HEK293 (cell line): ENCODE data around the gene OXA1L.
"Not testable (repeated sequence)": the region's sequence is repeated elsewhere in the genome, so short reads cannot be mapped to it uniquely, and the experiment has no call there.

Experiments used
- CTCF ChIA-PET: fragments of 350-600 bp; formaldehyde crosslinking; extraction: SDS; loops from one replicate; lab custom pipeline; 2021; ENCODE audit warnings: antibody characterized with exemption; lab: Yijun Ruan, JAX
- POLR2A ChIA-PET: fragments of 300-600 bp; formaldehyde crosslinking; extraction: SDS; loops from one replicate; lab custom pipeline; 2020; ENCODE audit warnings: antibody characterized with exemption, inconsistent platforms; lab: Yijun Ruan, JAX
- H3K27ac ChIP-seq: fragments of 200-500 bp; sonication (Bioruptor generic); 2 replicates; pipeline ENCODE4 v1.5.1; 2014; ENCODE audit warnings: low read depth, low read length, control low read depth, inconsistent platforms; ENCODE audit errors: extremely low read depth
- H3K36me3 ChIP-seq, 2 experiments: fragments of 200-500 bp in 1 of 2; sonication (Bioruptor generic) in 1 of 2; 1 replicate in 1 of 2; 2 replicates in 1 of 2; pipeline ENCODE4 v1.5.1; 2014 to 2017; ENCODE audit warnings: inconsistent platforms in 2 of 2, low read length in 2 of 2; ENCODE audit not compliant: control insufficient read depth in 2 of 2, insufficient read depth in 1 of 2
- H3K4me1 ChIP-seq: fragments of 200-500 bp; sonication (Bioruptor generic); 2 replicates; pipeline ENCODE4 v1.5.1; 2014; ENCODE audit warnings: mild to moderate bottlenecking, low read length, inconsistent platforms; ENCODE audit not compliant: control insufficient read depth, insufficient read depth
- H3K4me3 ChIP-seq: 2 replicates; pipeline ENCODE4 v1.5.1; 2011; ENCODE audit warnings: low read depth, mild to moderate bottlenecking, control low read depth, low read length, moderate library complexity
- H3K9me3 ChIP-seq: fragments of 200-500 bp; sonication (Bioruptor generic); 2 replicates; pipeline ENCODE4 v1.5.1; 2014; ENCODE audit warnings: low read depth, low read length, inconsistent platforms; ENCODE audit not compliant: control insufficient read depth, insufficient read depth
- GLI2 ChIP-seq: fragments of 450-650 bp; formaldehyde crosslinking; IDR thresholded peaks from 2 replicates; pipeline ENCODE4; 2017; ENCODE audit warnings: missing biosample characterization, missing genetic modification characterization, low read depth, borderline replicate concordance
- GLIS1 ChIP-seq: fragments of 450-650 bp; formaldehyde crosslinking; IDR thresholded peaks from 2 replicates; pipeline ENCODE4 v1.5.1; 2016; ENCODE audit warnings: missing biosample characterization, missing genetic modification characterization
- HOXA7 ChIP-seq: sonication (generic); formaldehyde crosslinking; IDR thresholded peaks from 2 replicates; pipeline ENCODE4 v1.8.1; 2022; ENCODE audit warnings: missing genetic modification reagents, borderline replicate concordance
- REPIN1 ChIP-seq: fragments of 450-650 bp; formaldehyde crosslinking; IDR thresholded peaks from 2 replicates; pipeline ENCODE4 v1.5.1; 2017; ENCODE audit warnings: missing biosample characterization, missing genetic modification characterization, low read depth
- SCRT2 ChIP-seq: fragments of 450-650 bp; formaldehyde crosslinking; IDR thresholded peaks from 2 replicates; pipeline ENCODE4 v1.5.1; 2016; ENCODE audit warnings: missing biosample characterization, missing genetic modification characterization
- SP2 ChIP-seq: fragments of 450-650 bp; formaldehyde crosslinking; IDR thresholded peaks from 2 replicates; pipeline ENCODE4 v1.5.1; 2016; ENCODE audit warnings: missing biosample characterization, missing genetic modification characterization
- ZIC2 ChIP-seq: fragments of 450-650 bp; formaldehyde crosslinking; IDR thresholded peaks from 2 replicates; pipeline ENCODE4 v1.5.1; 2016; ENCODE audit warnings: missing biosample characterization, missing genetic modification characterization
- ZNF274 ChIP-seq, 2 experiments: fragments of 200-500 bp in 1 of 2; fragments of 450-650 bp in 1 of 2; sonication (Bioruptor generic) in 1 of 2; formaldehyde crosslinking in 1 of 2; IDR thresholded peaks; 2 replicates each; pipeline versions ENCODE4 v1.5.1 to v1.6.1; 2014 to 2016; ENCODE audit warnings: borderline replicate concordance in 1 of 2, inconsistent platforms in 1 of 2, low read length in 1 of 2, missing biosample characterization in 1 of 2, missing genetic modification characterization in 1 of 2
- ZNF629 ChIP-seq: fragments of 450-650 bp; formaldehyde crosslinking; IDR thresholded peaks from 2 replicates; pipeline ENCODE4 v1.5.1; 2017; ENCODE audit warnings: missing biosample characterization, missing genetic modification characterization
- TF ChIP-seq, protein P1 (sequence below): fragments of 450-650 bp; formaldehyde crosslinking; IDR thresholded peaks from 2 replicates; pipeline ENCODE4 v1.5.1; 2016; ENCODE audit warnings: missing biosample characterization, missing genetic modification characterization
- TF ChIP-seq, protein P2 (sequence below): fragments of 450-650 bp; formaldehyde crosslinking; IDR thresholded peaks from 2 replicates; pipeline ENCODE4 v1.5.1; 2016; ENCODE audit warnings: missing biosample characterization, missing genetic modification characterization

Gene OXA1L

DNA sequence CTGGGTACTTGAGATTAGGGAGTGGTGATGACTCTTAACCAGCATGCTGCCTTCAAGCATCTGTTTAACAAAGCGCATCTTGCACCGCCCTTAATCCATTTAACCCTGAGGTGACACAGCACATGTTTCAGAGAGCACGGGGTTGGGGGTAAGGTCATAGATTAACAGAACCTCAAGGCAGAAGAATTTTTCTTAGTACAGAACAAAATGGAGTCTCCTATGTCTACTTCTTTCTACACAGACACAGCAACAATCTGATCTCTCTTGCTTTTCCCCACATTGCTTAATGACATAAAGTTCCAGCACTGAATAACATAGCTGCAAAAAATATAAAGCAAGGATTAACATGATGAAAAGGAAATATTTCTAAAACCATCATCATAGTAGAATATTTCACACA is 41.1 kb upstream of the OXA1L start:
- H3K4me3 ChIP-seq, H3K4me1 ChIP-seq, H3K27ac ChIP-seq, H3K9me3 ChIP-seq, H3K36me3 ChIP-seq, POLR2A ChIA-PET: not testable (repeated sequence)
- CTCF ChIA-PET = interaction anchor here (0.7 to 1.2 kb wide), 2 partner anchors 61 to 82 kb away, joined by 3 to 5 read pairs; no protein-coding TSS in a partner anchor

DNA sequence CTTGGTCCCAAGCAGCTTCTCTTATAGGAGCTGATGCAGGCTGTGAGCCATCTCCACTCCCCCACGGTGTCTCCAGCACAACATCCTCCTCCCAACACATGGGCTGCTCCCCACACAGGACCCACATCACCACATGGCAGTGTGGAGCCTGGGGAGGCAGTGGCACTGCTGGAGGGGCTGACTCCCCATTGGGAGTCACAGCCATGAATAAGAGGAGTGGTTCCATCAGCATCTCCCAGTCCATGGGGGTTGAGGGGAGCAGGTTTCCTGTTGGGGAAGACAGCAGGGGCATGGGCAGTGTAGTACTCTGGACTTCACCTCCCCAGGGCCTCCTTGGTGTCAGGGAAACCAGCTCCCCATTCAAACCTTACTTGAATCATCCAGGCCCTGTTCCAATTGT is 40.5 kb upstream of the OXA1L start:
- Histone ChIP-seq H3K4me3 (no peak overlapping the region), H3K27ac (no peak overlapping the region), H3K36me3 (no peaks in the 10 kb centered on the region), H3K9me3 (no peaks in the 10 kb centered on the region), H3K4me1 (no peaks in the 10 kb centered on the region)
- no peak for TF ChIP-seq ZNF629 (tag by site-specific recombination)
- TF ChIP-seq ZIC2 (tag by site-specific recombination) = peak; percentile 72
- TF ChIP-seq GLIS1 (tag by site-specific recombination) = peak; percentile 43; the same call in 1 of the 2 replicates
- TF ChIP-seq, protein P1, sequence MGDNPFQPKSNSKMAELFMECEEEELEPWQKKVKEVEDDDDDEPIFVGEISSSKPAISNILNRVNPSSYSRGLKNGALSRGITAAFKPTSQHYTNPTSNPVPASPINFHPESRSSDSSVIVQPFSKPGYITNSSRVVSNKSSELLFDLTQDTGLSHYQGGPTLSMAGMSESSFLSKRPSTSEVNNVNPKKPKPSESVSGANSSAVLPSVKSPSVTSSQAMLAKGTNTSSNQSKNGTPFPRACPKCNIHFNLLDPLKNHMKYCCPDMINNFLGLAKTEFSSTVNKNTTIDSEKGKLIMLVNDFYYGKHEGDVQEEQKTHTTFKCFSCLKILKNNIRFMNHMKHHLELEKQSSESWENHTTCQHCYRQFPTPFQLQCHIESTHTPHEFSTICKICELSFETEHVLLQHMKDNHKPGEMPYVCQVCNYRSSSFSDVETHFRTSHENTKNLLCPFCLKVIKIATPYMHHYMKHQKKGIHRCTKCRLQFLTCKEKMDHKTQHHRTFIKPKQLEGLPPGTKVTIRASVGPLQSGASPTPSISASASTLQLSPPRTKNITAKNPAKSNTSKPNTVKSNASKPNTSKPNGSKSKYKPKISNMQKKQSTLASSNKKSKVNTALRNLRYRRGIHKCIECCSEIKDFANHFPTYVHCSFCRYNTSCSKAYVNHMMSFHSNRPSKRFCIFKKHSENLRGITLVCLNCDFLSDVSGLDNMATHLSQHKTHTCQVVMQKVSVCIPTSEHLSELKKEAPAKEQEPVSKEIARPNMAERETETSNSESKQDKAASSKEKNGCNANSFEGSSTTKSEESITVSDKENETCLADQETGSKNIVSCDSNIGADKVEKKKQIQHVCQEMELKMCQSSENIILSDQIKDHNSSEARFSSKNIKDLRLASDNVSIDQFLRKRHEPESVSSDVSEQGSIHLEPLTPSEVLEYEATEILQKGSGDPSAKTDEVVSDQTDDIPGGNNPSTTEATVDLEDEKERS = no peak
- TF ChIP-seq SCRT2 = no peak
- no peak for TF ChIP-seq HOXA7 (CRISPR knock-in tag)
- no peak for TF ChIP-seq GLI2 (tag by site-specific recombination)
- ChIA-PET POLR2A (no interaction called here), CTCF (interaction anchor here (0.7 to 1.2 kb wide), 2 partner anchors 62 to 81 kb away, joined by 3 to 5 read pairs; no protein-coding TSS in a partner anchor)

DNA sequence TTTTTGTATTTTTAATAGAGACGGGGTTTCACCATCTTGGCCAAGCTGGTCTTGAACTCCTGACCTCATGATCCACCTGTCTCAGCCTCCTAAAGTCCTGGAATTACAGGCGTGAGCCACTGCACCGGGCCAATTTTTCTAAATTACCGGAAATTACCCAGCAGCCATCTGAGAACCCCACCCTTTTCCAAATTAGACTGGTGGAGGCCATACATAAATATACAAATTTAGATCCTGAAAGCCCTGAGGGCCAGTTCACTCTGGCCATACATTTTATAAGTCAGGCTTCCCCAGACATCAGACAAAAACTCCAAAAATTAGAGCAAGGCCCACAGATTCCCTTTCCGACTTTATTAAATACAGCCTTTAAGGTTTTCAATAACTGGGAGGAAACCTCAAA is 34.4 kb upstream of the OXA1L start:
- CTCF ChIA-PET = interaction anchor here (0.7 kb wide), 1 partner anchor 141 kb away, joined by 3 read pairs; no protein-coding TSS in a partner anchor
- not testable (repeated sequence) for H3K4me3 ChIP-seq

DNA sequence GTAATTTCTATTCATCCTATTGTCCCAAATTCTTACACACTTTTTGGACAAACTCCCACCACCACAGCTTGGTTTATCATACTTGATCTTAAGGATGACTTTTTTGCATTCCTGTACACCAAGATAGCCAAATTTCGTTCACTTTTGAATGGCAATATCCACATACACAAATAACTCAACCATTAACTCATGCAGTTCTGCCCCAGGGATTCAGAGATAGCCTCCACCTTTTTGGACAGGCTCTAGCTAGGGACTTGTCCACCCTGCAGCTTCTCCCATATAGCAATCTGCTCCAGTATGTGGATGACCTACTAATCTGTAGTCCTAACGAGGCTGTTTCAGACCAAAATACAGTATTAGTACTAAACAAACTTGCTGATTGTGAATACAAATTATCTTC is 32.7 kb upstream of the OXA1L start:
- no peaks in the 10 kb centered on the region for H3K4me1 ChIP-seq
- no peak overlapping the region for H3K27ac ChIP-seq
- CTCF ChIA-PET = interaction anchor here (1.0 to 1.1 kb wide), 2 partner anchors 120 to 164 kb away, joined by 3 to 4 read pairs; no protein-coding TSS in a partner anchor
- H3K9me3 ChIP-seq = no peaks in the 10 kb centered on the region
- H3K4me3 ChIP-seq = no peak overlapping the region
- TF ChIP-seq, protein P2, sequence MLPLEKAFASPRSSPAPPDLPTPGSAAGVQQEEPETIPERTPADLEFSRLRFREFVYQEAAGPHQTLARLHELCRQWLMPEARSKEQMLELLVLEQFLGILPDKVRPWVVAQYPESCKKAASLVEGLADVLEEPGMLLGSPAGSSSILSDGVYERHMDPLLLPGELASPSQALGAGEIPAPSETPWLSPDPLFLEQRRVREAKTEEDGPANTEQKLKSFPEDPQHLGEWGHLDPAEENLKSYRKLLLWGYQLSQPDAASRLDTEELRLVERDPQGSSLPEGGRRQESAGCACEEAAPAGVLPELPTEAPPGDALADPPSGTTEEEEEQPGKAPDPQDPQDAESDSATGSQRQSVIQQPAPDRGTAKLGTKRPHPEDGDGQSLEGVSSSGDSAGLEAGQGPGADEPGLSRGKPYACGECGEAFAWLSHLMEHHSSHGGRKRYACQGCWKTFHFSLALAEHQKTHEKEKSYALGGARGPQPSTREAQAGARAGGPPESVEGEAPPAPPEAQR = no peak
- TF ChIP-seq SP2 (tag by site-specific recombination) (no peak), ZNF274 (IDR thresholded peaks at IDR 0.05; ENCODE audit: low read length) (no peak), ZNF274 (tag by site-specific recombination; IDR thresholded peaks at IDR 0.05; ENCODE audit: borderline replicate concordance) (no peak), REPIN1 (tag by site-specific recombination) (no peak)
- no peaks in the 10 kb centered on the region for H3K36me3 ChIP-seq
- POLR2A ChIA-PET = no interaction called here

More for the DNA sequence above, 34.4 kb upstream of the OXA1L start:
- not testable (repeated sequence) for H3K9me3 ChIP-seq, H3K4me1 ChIP-seq, H3K36me3 ChIP-seq, H3K27ac ChIP-seq
- POLR2A ChIA-PET = interaction anchor here (0.6 kb wide), 1 partner anchor 74 kb away, joined by 4 read pairs; no protein-coding TSS in a partner anchor
